DOHH2 (cell line): ENCODE results near the gene PLA2G4A.

Source experiments
- H3F3A ChIP-seq: fragments of 200-600 bp; sonication (generic), shearing (Covaris generic); 2 replicates; pipeline ENCODE4 v1.6.0; 2016; ENCODE audit warnings: antibody characterized with exemption, mild to moderate bottlenecking; ENCODE audit not compliant: control insufficient read depth, insufficient read depth
- H3K27ac ChIP-seq: fragments of 200-600 bp; sonication (generic); 2 replicates; pipeline ENCODE4 v1.5.1; 2014; ENCODE audit warnings: low read depth, mild to moderate bottlenecking, low read length, moderate library complexity
- H3K27me3 ChIP-seq: fragments of 200-600 bp; sonication (generic); 2 replicates; pipeline ENCODE4 v1.6.1; 2014; ENCODE audit warnings: mild to moderate bottlenecking, low read length, mixed read lengths; ENCODE audit not compliant: control insufficient read depth
- H3K36me3 ChIP-seq: fragments of 200-600 bp; sonication (generic); 2 replicates; pipeline ENCODE4 v1.6.1; 2014; ENCODE audit warnings: mild to moderate bottlenecking, low read length, moderate library complexity, mixed read lengths; ENCODE audit not compliant: control insufficient read depth
- H3K4me1 ChIP-seq: fragments of 200-600 bp; sonication (generic); 2 replicates; pipeline ENCODE4 v1.6.1; 2014; ENCODE audit warnings: mild to moderate bottlenecking, low read length, mixed read lengths; ENCODE audit not compliant: control insufficient read depth
- H3K4me2 ChIP-seq: fragments of 200-600 bp; sonication (generic); 2 replicates; pipeline ENCODE4 v1.6.0; 2014; ENCODE audit warnings: mild to moderate bottlenecking, low read length, moderate library complexity
- H3K4me3 ChIP-seq: fragments of 200-600 bp; sonication (generic); 2 replicates; pipeline ENCODE4 v1.5.1; 2014; ENCODE audit warnings: mild to moderate bottlenecking, low read length, mixed read lengths
- H3K79me2 ChIP-seq: fragments of 200-600 bp; sonication (generic); 2 replicates; pipeline ENCODE4 v1.6.1; 2014; ENCODE audit warnings: mild to moderate bottlenecking, low read length, mixed read lengths; ENCODE audit not compliant: control insufficient read depth
- H3K9me2 ChIP-seq: fragments of 200-600 bp; sonication (generic); replicated peaks from 2 replicates; pipeline ENCODE4 v1.6.1; 2014; ENCODE audit warnings: mild to moderate bottlenecking, low read length, mixed read lengths; ENCODE audit not compliant: control insufficient read depth
- H3K9me3 ChIP-seq: fragments of 200-600 bp; sonication (generic); 2 replicates; pipeline ENCODE4 v1.6.1; 2014; ENCODE audit warnings: antibody characterized with exemption, low read length, mixed read lengths; ENCODE audit not compliant: control insufficient read depth, insufficient read depth
- H4K20me1 ChIP-seq: fragments of 200-600 bp; sonication (generic); 2 replicates; pipeline ENCODE4 v1.6.0; 2014; ENCODE audit warnings: low read depth, mild to moderate bottlenecking, antibody characterized with exemption, low read length, moderate library complexity; ENCODE audit not compliant: control insufficient read depth, insufficient read depth
- EZH2phosphoT487 ChIP-seq: fragments of 200-600 bp; sonication (generic); IDR thresholded peaks from 2 replicates; pipeline ENCODE4 v1.6.1; 2017; ENCODE audit warnings: borderline replicate concordance, mild to moderate bottlenecking, antibody characterized with exemption, low read length, moderate library complexity, mixed read lengths
- TF ChIP-seq, protein P1 (sequence below): fragments of 200-600 bp; sonication (generic); IDR thresholded peaks from one replicate; pipeline ENCODE4 v1.5.1; 2014; ENCODE audit warnings: antibody characterized with exemption, mild to moderate bottlenecking, low read depth, low read length; ENCODE audit not compliant: poor library complexity, severe bottlenecking

PLA2G4A gene

DNA sequence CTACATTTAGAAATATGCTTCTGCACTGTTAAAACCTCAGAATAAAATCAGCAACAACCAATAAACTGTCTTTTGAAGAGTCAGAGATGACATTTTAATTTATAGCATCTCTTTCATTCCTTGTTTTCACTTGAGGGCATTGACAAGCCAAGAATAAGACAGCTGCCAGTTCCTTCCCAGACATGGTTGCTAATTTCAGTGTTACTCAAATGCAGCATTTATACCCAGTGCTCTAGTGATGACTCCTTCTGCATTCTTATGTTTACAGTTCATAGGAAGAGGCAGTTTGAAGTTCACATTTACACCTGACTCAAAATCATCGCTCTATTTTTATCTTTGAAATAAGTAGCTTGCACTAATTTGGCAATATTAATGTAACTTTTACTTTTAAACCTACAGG is 44.9 kb downstream of the PLA2G4A start:
- Histone ChIP-seq H3K9me2 (no peaks in the 10 kb centered on the region), H3K27ac (no peak overlapping the region), H3K36me3 (no peaks in the 10 kb centered on the region), H3K4me3 (no peak overlapping the region), H3F3A (no peaks in the 10 kb centered on the region), H3K4me1 (no peaks in the 10 kb centered on the region), H4K20me1 (no peaks in the 10 kb centered on the region), H3K27me3 (no peaks in the 10 kb centered on the region), H3K4me2 (no peak overlapping the region), H3K79me2 (no peaks in the 10 kb centered on the region), H3K9me3 (no peaks in the 10 kb centered on the region)
- no peak for TF ChIP-seq EZH2phosphoT487
- TF ChIP-seq, protein P1, sequence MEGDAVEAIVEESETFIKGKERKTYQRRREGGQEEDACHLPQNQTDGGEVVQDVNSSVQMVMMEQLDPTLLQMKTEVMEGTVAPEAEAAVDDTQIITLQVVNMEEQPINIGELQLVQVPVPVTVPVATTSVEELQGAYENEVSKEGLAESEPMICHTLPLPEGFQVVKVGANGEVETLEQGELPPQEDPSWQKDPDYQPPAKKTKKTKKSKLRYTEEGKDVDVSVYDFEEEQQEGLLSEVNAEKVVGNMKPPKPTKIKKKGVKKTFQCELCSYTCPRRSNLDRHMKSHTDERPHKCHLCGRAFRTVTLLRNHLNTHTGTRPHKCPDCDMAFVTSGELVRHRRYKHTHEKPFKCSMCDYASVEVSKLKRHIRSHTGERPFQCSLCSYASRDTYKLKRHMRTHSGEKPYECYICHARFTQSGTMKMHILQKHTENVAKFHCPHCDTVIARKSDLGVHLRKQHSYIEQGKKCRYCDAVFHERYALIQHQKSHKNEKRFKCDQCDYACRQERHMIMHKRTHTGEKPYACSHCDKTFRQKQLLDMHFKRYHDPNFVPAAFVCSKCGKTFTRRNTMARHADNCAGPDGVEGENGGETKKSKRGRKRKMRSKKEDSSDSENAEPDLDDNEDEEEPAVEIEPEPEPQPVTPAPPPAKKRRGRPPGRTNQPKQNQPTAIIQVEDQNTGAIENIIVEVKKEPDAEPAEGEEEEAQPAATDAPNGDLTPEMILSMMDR, result no peak

DNA sequence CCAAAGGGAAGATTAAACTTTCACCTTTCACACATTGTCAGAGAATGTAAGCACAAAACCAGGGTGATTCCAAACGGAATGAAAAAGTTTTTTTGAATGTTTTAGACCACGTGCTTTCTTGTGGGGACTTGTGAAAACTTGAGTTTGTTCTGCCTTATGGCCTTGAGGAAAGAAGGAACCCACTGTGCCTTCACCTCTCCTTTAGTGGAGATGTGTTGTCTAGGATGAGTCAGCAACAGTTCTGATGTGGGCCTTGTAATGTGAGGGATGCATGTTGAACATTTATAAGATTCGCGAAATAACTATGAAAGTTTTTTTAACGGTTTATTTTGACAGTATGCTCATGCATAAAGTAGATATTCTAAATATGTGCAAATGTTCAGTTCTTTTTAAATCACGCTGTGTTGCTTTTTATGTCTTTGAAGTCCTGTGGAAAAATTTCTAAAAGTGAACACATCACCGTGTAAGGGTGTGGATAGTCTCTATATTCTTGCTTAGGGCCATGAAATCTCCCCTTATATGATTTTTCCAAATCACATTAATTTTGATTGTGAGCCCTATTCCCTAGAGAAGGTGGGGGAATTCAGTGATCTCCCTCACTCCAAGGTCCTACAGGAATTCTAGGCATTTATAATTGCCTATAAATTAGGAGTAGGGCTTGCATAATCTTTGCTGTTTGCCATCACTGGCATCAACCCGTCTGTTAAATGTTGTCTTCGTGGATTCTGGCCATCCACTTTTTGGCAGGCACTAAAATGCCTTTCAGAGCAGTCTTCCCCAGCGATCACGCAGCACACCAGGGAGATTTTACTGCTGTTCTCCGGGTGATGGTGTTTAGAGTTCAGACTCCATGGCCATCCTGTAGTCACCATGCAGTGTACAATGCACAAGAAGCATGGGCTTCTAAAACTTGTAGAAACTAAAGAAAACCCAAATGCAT is 47.4 kb downstream of the PLA2G4A start:
- no peaks in the 10 kb centered on the region for H3K9me2 ChIP-seq

DNA sequence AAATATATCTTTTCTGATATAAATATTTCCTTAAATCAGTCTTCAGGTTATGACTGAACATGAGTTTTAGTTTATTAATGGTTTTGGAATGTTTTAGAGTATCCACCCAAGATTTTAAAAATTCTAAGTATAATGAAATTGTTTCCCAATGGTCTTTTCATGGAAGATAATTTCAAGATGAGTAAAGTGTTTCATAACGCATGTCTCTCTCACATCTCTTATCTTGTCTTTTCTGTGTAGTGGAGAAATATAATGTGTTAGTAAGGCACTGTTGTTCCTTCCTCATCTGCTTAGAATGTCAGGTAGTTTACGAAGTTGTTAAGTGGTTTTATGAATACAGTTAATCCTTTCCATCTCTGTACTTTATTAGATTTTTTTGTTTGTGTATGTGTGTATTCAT is 49.6 kb downstream of the PLA2G4A start:
- Histone ChIP-seq H3F3A (no peaks in the 10 kb centered on the region), H3K36me3 (no peaks in the 10 kb centered on the region), H3K4me3 (no peak overlapping the region), H3K27me3 (no peaks in the 10 kb centered on the region), H3K9me3 (no peaks in the 10 kb centered on the region), H3K9me2 (no peaks in the 10 kb centered on the region), H4K20me1 (no peaks in the 10 kb centered on the region), H3K27ac (no peak overlapping the region), H3K4me1 (no peaks in the 10 kb centered on the region), H3K4me2 (no peak overlapping the region), H3K79me2 (no peaks in the 10 kb centered on the region)
- TF ChIP-seq, protein P1, result no peak

More for the DNA sequence above, 47.4 kb downstream of the PLA2G4A start:
- Histone ChIP-seq H3K27me3 (no peaks in the 10 kb centered on the region), H3K4me2 (no peak overlapping the region), H3K4me1 (no peaks in the 10 kb centered on the region), H3K4me3 (no peak overlapping the region), H4K20me1 (no peaks in the 10 kb centered on the region), H3K79me2 (no peaks in the 10 kb centered on the region), H3F3A (no peaks in the 10 kb centered on the region), H3K9me3 (no peaks in the 10 kb centered on the region), H3K36me3 (no peaks in the 10 kb centered on the region), H3K27ac (no peak overlapping the region)
- no peak for TF ChIP-seq EZH2phosphoT487
- TF ChIP-seq, protein P1, result no peak
